ENCODE measurements around the gene ZNF628.

- TF ChIP-seq POLR2AphosphoS5 (IDR thresholded peaks at IDR 0.05) (no peak), POLR2A (IDR thresholded peaks at IDR 0.05) (no peak)
Measured at GRCh38 chr19:55528030-55528803, 51.8 kb downstream of the ZNF628 start.

Measured in gastroesophageal sphincter (tissue), 2 donors.